Activated CD4-positive, alpha-beta T cell treated with anti-CD3 and anti-CD28 coated beads, Interleukin-2, amount 50 U/mL, for 24 hours (primary cell): ENCODE measurements around the gene SEMA5B.

Source experiments
- DNase-seq, 2 donors: peaks; one replicate each; pipeline ENCODE4 v3.0.0-alpha.2; 2020; ENCODE audit warnings: low read depth in 1 of 2, low spot score in 1 of 2

SEMA5B gene

DNA sequence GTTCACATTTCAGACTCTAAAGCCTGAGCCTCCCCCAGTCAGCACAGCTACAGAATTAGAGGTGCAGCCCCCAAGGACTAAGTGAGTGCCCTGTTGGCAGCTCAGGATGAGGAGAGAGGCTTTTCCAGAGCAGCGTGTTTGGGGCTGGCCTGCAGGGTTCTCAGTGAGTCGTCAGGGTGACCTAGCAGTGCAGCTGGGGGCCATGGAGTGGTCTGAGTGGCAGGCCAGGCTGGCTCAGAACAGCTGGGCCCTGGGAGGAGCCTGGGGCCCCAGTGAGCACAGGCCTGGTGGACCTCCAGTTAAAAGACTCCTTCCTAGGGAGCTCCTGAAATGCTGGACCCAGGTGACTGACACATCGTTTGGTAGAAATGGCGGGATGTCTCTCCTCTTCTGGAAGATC lies 124.4 kb downstream of the SEMA5B start:
- DNase-seq, result no peak

DNA sequence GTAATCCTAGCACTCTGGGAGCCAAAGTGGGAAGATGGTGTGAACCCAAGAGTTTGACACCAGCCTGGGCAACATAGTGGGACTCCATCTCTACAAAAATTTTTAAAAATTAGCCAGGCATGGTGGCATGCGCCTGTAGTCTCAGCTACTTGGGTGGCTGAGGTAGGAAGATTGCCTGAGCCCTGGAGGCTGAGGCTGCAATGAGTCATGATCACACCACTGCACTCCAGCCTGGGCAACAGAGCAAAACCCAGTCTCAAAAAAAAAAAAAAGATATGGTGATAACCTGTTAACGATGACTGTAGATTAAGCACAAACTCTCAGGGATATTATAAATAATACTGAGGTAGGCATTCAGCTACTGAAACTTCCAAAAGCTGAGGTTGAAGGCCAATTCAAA lies 125.2 kb downstream of the SEMA5B start:
- no peak for DNase-seq

DNA sequence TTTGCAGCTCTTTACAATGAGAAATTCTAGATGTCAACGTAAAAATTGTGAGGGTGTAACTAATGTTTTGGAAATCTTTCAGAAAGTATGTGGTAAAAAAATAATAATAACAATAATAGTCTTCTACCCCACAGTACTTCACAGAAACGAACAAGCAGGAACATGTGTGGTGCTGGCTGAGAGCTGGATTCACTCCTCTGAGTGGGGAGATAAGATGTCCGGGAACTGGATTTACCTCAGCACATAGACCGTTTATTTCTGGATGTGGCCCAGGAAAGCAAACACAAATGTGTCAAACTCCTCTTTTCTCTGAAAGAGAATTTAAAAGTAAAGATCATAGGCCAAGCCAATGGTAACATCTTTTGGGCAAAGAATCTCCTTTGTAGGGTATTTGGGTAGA lies 129.3 kb downstream of the SEMA5B start:
- DNase-seq, result no peak

DNA sequence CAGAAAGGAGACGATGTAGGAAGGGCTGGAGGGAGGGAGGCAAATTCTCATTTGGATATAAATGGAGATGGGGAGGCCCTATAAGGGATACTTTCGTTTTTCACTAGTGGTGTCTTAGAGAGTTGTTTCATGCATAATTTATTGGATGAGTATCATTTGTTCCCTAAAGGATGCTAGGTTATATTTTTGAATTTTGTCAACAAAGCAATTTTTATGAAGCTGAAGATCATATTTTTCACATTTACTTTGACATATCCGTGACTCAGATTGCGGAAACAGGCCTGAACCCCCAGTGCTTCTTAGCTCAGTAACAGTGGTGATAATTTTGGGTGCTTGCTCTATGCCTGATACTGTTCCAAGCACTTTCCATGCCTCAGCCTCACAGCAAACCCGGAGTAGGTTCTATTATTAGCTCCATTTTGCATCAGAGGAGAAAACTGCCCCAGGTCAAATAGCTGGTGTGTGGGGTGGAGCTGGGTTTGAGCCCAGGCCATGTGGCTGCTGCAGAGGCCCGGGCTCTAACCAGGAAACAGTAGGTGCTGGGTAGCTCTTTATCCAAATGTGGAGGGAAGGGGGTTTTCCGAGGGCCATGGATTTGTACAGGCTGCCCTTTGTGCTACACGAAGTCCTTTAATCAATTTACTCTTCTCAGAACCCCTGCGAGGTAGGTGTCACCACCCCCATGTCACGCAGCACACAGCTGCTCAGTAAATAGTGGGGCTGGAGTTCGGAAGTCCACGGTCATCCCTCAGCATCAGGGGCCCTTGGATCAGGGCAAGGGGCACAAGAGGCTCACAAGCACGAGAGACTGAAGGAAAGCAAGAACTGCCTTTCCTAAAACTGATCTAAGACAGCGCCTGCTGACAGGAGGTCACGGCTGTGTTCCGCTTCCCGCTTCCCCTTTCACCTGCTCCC lies 133.6 kb downstream of the SEMA5B start:
- DNase-seq, result no peak

DNA sequence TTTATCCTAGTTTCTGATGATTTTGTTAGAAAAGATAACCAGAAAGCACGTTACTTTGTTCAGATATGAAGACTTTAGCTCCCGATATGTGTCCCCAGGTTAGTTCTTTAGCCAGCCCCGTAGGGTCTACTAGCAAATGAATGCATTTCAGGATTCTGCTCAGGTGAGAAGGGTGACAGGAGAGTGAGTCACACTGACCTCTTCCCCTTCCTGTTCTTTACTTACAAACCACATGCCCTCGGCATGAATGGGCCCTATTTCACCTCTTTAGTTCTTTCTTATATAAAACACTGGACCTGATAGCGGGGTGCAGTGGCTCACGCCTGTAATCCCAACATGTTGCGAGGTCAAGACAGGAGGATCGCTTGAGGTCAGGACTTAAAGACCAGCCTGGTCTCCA lies 134.3 kb downstream of the SEMA5B start:
- no peak for DNase-seq

DNA sequence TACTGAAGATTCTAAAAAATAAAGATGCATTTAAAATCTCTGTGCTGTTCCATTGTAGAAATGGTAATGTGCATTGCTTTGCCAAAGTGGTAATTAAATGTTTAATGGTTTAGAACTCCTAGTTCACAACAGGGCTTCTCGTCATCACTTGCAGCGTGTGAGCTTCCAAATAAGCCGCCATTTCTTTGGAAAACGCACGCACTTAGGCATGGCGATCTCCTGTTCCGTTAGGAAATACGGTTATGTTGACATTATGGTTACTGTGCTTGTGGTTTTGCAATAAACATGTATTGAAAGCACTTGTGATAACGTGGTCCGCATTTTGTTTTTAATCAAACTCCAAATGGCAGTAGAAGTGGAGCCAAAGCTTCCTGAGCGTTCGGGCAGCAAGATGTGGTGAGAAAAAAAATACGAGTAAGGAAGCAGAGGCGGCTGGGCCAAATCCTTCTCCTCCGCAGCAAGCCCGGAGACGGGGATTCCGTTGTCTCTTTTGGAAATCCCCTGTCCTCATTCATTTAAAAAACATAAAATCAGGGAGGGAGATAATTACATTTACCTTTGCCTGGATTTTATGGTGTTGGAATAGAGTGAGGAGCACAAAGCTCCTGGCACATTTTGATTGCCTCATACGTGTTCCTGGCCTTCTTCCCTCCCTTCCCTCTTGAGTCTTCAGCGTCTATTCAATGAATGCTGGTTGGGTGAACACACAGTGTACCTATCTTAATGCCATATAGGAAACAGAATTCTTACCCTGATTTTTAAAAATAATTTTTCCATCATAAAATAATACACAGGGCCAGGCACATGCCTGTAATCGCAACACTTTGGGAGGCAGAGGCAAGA lies 135.2 kb downstream of the SEMA5B start:
- DNase-seq, result no peak

DNA sequence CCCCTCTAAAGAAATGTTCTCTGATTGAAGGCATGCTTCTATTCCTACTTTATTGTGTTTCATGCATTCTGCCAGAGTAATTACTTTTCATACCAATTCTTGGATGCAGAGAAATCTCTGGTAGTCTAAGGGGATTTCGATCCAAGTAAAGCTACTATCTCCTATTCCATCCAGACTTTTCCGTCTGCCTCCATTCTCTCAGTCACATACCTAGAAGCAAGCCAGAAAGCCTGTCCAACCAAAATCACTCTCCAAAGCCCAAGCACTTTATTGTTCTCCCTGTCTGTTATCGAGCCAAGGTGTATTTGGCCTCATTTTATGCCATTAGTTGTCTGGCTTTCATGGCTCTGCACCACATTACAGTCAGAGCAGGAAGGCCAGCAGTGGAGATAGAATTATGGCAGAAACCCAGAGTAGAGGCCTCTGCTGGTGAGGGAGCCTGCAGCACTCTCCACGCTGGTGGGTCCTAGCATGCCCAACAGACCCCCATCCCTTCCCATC lies 136.8 kb downstream of the SEMA5B start:
- no peak for DNase-seq

DNA sequence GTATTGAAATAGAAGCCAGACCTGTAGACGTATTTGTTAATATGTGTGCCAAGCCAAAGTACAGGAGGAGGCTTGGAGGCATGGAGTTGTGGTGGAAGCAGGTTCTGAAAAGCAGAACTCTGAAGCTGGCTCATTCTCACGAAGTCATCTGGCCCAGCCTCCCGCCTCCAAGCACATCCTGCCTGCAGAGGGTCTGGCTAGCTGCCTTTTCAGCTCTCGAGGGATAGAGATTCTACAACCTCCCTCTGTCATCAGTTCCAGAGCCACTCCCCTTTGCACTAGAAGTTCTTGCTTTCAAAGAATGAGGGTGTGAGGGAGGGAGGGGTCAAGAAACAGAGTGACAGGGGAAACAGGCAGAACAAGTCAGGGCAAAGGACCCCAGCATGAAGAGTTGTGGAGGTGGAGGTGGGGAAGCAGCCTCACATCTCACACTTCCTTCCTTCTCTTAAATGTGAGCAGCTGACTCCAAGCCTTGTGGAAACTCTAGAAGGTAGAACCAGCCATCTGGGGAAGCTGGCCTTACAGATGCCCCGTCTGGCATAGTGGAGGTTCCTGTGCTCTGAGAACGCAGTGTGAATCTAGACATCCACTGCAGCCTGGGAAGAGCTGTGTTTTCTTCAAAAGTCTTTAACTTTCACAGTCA lies 137.4 kb downstream of the SEMA5B start:
- no peak for DNase-seq

DNA sequence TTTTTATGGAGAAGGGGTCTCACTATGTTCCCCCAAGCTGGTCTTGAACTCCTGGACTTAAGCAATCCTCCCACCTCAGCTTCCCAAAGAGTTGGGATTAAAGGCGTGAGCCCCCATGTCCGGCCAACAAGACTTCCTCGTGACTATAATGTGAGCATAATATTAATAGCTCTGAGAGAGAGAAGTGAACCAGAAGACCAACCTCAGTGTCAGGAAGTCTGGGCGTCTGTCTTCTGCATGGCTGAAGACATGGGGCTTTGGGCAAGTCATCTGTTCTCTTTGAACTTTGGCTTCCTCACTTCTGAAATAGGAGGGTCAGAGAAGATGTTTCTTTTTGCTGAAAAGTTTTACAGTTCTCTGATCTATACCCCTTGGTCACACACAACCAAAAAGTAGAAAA lies 140.6 kb downstream of the SEMA5B start:
- DNase-seq, result no peak

DNA sequence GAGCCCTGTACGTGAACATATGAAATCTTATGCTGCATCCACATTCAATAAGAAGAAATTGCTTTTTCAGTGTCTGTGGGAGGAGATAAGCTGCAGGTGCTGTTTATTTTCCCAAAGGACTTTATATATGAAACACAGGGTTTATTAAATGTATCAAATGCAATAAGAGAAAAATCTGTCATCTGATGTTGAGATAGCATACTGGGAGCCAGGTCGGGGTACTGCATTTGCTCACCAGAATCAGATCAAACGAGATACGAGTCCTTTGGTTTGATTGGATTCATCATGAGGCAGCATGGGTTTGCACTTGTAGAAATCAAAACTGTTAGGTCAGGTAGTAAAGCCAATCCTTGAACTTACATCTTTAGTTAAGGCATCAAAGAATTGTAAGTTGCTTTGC lies 141.3 kb downstream of the SEMA5B start:
- no peak for DNase-seq

DNA sequence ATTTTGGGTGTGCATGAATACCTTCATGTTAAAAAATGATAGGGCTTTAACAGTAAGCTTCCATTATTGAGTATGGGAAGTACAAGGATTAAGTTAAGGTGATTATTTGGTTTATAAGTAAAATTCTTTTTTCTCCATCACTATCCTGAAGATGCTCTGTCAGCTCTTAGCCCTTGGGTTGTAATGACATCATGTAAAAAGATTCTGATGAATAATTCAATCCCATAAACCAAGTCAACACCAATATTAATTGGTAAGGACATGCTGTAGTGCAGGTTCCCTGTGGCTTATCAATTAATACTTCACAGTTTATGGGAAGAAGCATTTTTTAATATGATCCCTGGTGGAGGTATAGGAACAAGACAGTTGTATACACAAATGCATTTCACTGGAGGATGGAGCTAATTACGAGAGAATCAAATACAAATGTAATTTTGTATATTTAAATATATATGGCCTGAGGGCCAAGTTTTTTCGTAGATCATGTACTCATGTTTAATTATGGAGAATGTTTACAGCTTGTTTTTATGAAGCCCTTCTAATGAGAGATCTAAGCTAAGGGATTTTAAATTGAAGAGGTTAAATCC lies 145.1 kb downstream of the SEMA5B start:
- DNase-seq, result no peak

DNA sequence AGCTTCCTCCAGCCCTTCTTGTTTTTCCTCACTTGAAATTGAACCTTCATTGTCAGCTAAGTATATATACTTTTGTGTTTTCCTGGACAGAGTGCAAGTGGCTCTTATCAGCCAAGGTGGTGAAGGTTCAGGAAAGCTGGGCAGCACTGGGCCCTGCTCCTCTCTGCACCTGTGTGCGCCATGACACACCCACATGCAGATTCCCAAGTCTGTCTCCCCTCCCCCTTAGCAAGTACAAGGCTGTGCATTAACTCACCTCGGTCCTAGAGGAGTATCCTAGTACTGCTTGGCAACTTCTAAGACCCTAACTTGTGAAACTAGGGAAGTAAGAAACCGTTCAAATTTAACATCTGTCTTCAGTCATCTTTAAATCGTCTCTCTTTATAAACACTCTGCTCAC lies 146.9 kb downstream of the SEMA5B start:
- DNase-seq, result no peak

DNA sequence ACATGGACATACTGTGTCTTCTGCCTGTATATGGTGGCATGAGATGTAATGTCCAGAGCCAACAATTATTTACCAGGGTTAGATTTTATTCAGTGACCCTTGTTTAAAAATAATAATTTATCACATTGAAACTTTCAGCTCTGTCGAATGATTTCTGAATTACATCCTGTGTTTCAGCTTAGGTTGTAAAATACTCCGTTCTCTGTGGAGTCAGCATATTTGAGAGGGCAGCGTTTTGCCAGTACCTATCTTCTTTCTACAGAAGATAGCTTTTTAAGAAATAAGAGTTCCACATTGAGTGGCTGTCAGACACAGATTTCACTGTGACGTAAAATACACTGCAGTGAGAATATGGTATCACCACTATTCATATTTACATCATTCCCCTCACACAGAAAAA lies 147.4 kb downstream of the SEMA5B start:
- DNase-seq, result no peak

DNA sequence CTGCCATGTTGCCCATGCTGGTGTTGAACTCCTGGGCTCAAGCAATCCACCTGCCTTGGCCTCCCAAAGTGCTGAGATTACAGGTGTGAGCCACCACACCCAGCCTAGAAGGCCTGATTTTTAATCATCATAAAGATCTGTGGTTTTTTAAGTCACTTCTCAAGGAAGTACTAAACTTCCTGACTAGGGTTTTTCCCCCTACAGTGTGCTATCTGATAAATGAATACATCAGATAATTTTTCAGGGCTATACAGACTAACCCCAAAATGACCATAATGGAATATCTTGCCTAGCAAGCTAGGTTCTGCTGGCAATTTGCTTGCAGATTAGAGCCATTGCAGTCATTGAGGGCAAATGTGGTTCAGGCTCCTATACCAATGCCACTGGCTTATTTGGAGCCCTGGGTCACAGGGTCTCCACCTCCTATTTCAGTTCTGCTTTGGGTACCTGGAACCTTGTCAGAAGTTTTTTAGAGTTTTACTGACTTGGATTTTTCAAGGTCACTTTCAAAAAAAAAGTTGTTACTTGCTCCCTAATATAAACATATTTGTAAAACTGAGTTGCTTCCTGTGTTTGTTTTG lies 151.9 kb downstream of the SEMA5B start:
- no peak for DNase-seq

DNA sequence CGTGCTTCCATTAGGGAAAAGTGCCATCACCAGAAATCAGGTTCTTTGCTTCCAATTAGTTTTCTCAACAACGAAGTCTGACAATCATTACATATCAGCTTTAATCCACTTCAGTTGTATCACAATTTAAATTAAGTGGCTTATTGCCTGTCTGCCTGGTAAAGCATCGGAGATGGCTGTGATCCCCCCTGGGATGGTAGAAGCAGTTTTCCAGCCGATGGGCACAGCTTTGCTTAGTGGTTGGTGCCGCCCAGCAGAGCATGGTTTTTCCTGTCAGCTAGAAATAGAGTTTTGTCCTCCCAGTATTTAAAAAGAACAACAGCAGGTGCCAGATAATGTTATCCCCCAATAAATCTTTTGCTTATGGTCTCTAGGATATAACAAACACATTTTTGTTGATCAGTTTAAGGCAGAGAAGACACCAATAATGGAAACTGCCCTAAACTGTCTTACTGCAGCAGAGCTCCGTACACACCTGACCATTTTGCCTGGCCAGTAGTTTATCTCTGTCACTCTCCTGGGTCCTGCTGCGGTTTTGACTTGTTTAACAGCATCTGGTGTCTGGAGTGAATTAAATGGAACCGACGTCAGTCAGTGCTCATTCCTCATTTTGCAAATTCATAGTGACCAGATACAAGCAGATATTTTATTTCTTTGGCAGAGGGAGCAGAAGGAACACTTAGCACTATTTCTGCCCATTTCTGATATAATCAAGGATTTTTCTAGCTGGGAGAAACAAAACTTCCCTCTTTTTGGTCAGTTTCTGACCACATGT lies 153.6 kb downstream of the SEMA5B start:
- no peak for DNase-seq

DNA sequence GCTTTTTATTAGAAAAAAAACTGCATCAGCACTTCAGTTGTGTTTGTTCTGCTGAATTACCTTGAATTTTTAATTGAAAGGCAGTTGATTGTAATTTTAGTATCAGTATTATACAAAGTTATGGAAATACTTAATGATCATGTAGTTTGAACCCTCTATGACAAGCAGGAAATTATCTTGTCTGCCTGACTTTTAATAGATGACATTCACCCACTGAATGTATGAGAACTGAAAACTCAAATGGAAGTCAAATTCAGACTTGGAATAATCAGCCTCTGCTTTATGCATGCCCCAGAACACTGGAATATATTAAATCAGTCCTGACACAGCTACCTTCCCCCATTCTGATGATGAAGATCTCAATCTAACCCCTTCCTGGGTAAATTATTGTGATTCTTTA lies 159.2 kb downstream of the SEMA5B start:
- no peak for DNase-seq

DNA sequence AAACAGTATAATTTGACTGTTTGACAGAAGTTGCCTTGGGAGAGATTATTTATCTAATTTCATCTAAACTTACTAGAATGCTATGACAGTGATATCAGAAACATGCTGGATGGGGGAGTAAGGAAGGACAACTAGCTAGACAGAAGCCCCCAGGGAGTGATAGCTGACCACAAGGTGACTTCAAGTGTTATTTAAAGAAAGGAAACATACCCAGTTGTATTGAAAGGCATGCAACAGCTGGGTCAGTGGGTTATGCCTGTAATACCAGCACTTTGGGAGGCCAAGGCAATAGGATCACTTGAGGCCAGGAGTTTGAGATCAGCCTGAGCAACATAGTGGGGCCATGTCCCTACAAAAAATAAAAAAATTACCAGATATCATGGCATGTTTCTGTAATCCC lies 163.1 kb downstream of the SEMA5B start:
- no peak for DNase-seq

DNA sequence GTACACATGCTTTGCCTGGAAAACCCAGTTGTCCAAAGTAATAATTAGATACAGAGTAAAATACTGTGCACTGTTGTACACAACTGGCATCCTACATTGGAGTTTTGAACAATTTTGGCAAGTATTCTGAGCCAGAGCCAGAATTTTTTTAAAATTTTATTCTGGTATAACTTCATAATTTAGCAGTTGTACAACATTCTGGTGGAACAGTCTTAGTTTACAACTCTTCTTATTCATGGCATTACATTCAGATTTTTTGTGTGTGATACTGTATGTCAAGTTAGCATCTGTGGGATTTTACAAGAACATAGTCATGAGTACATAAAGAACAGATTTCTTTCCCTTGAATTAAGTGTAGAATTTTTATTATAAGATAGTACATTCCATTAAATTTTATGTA lies 165.2 kb downstream of the SEMA5B start:
- no peak for DNase-seq
